ENCODE data around the gene MICAL1.
"Not testable (repeated sequence)": the region's sequence is repeated elsewhere in the genome, so short reads cannot be mapped to it uniquely, and the experiment has no call there.

The MICAL1 gene

DNA sequence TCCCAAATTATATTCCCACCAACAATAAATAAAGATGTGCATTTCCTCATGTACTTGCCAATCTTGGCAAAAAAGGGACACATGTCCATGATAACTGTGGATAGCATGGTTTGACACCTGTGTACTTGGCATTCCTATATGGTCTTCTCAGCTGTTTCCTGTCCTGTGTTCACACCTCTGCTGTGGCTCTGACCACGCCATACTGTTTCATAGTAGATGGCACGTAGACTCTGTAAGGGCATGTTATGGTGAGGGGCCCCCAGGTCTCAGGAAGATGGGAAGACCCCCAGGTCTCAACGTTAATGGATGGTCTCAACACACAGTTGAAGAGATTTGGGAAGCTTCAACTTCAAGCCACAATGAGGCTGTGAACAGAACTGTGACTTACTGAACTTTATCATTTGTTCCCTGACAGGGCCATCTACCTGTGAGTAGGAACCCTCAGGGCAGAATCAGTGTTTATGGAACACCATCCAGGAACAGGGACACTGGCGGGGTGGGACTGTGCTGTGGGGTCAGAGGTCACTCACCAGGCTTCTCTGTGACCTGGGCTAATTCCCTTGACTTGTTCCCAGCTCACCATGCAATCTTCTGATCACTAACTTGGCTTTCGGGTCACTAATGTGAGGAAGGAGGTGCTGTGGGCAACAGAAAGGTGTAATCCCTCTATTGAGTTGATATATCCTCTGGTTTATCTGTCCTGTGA, 15.7 kb upstream of the MICAL1 start:
- no peak for DNase-seq (ENCODE audit: low read depth)
- TF ChIP-seq, protein P1, sequence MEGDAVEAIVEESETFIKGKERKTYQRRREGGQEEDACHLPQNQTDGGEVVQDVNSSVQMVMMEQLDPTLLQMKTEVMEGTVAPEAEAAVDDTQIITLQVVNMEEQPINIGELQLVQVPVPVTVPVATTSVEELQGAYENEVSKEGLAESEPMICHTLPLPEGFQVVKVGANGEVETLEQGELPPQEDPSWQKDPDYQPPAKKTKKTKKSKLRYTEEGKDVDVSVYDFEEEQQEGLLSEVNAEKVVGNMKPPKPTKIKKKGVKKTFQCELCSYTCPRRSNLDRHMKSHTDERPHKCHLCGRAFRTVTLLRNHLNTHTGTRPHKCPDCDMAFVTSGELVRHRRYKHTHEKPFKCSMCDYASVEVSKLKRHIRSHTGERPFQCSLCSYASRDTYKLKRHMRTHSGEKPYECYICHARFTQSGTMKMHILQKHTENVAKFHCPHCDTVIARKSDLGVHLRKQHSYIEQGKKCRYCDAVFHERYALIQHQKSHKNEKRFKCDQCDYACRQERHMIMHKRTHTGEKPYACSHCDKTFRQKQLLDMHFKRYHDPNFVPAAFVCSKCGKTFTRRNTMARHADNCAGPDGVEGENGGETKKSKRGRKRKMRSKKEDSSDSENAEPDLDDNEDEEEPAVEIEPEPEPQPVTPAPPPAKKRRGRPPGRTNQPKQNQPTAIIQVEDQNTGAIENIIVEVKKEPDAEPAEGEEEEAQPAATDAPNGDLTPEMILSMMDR (IDR thresholded peaks at IDR 0.05; ENCODE audit: insufficient read depth, low read depth, low read length, missing control alignments), result no peak
- no peak overlapping the region for H3K4me3 ChIP-seq (ENCODE audit: low read depth, low read length)

DNA sequence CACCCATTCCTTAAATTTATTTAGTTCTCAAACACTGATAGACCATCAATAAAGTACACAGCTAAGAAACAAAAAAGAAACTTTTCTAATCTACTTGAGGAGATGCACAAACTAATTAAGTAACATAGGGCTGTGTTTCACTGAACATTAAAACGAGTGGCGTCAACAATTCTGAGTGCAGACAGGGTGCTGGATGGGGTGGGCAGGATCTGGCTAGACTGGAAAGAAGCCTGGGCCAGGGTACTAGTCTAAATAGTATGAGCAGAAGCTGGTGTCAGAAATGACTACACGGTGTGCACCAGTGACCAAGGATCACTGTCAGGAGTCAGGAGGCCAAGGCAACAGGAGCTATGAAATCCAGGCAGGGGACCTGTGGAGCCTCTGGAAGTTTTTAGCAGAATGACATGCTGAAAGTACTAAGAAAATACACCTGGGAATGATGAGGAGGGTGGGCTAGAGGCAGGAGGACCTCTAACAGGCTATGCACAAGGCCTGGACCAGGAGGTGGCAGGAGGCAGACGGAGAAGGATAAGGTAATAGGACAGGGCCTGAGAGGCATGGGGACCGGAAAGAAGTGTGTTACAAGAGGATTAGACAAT, 14.1 kb upstream of the MICAL1 start:
- H3K4me3 ChIP-seq (ENCODE audit: low read depth, low read length), result no peak overlapping the region
- TF ChIP-seq, protein P1 (IDR thresholded peaks at IDR 0.05; ENCODE audit: insufficient read depth, low read depth, low read length, missing control alignments), result no peak
- DNase-seq (ENCODE audit: low read depth), result no peak

DNA sequence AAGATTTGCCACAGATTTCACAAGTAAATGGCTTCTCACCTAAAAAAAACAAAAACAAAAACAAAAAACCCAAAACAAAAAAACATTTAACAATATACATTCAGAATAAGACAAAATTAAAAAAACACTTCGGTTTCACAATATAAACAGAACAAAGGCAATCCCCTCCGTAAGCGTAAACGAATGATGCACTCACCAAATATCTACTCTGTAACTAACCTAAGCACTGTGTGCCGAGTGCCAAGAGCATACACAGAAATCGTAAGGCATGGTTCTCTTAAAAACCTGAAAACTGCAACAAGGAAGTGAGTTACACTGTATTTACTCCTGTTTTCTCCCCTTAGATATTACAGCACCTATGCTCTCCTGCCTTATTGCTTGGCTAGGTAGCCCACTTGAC, 12.1 kb upstream of the MICAL1 start:
- TF ChIP-seq, protein P1 (IDR thresholded peaks at IDR 0.05; ENCODE audit: insufficient read depth, low read depth, low read length, missing control alignments), result no peak
- no peak for DNase-seq (ENCODE audit: low read depth)
- no peak overlapping the region for H3K4me3 ChIP-seq (ENCODE audit: low read depth, low read length)

DNA sequence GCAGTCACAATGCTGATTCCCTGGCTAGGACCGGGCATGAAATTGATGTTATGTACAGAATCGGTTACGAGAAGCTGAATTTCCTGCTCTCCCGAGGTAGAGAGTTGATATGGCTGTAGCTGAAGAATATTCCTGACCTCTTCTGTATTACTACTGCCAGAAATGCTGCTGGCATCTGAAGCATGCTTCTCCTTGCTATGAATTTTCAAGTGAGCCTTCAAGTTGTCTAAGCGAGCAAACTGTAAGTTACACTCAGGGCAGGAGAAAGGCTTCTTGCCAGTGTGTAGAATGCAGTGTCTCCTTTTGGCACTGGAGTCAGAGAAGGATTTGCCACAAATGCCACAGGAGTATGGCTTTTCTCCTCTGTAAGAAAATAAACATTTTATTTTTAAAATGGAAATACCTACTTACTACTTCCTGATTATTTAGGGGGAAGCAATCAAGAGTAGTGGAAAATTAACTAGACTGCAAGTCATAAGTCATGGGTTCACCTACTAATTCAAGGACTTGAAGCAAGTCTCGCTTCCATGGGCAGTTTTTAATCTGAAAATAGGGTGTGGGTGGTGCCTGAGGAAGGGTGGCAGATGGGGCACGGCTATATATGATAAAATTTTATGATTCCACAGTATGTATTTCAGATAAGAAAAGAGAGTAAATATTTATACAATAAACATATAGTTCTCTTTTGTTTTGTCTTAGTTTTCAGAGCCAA, 10.8 kb upstream of the MICAL1 start:
- DNase-seq (ENCODE audit: low read depth), result no peak
- H3K4me3 ChIP-seq (ENCODE audit: low read depth, low read length), result no peak overlapping the region
- TF ChIP-seq, protein P1 (IDR thresholded peaks at IDR 0.05; ENCODE audit: insufficient read depth, low read depth, low read length, missing control alignments), result no peak

DNA sequence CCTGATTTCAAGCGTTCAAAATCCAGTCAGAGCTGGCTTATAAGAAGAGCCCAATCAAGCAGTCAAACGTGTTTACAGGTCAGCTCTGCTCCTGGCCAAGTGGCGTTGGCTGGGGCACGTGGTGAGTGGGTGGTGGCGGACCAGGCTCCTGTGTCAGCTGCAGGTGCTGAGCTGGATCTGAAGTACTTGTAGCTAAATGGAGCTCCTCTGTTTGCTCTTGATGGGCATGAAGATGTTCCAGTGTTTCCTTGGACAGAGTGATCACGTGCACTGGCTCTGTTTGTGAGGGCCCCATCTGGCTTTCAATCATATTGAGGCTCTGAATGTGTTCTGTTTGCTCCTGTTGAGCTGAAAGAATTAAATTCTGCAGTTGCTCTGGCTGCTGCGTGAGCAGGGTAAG, 10.2 kb upstream of the MICAL1 start:
- TF ChIP-seq, protein P1 (IDR thresholded peaks at IDR 0.05; ENCODE audit: insufficient read depth, low read depth, low read length, missing control alignments), result no peak
- DNase-seq (ENCODE audit: low read depth), result no peak
- H3K4me3 ChIP-seq (ENCODE audit: low read depth, low read length), result no peak overlapping the region

DNA sequence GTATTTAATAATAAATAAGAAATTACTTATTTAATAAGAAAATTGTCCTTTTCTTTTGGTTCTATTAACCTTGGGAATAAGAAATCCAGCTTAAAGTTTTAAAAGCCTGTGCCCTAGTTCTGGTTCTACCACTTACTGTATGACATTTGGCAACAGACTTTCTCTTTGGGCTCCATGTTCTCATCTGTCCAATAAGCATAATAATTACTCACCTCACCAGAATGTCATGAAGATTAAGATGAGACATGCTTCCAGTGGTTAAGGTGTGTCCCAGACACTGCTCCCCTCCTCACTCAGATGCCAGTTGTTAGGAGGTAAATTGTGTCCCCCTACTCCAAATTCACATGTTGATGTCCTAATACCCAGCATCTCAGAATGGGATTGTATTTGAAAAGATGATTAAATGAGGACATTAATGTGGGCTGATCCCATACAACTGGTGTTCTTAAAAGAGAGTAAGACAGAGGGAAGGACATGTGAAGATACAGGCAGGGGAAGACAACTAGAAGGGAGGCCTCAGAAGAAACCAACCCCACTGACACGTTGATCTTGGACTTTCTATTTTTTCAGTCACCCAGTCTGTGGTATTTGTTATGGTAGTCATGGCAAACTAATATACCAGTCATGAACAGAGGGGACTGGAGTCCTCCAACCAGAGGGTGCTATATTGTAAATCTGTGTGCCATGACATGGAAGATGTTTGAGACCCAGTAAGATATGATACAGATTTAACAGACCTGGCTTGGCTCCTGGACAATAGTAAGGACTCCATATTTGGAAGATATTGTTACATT, 6.4 kb upstream of the MICAL1 start:
- TF ChIP-seq, protein P1 (IDR thresholded peaks at IDR 0.05; ENCODE audit: insufficient read depth, low read depth, low read length, missing control alignments), result no peak
- H3K4me3 ChIP-seq (ENCODE audit: low read depth, low read length), result no peak overlapping the region
- DNase-seq (ENCODE audit: low read depth), result no peak

DNA sequence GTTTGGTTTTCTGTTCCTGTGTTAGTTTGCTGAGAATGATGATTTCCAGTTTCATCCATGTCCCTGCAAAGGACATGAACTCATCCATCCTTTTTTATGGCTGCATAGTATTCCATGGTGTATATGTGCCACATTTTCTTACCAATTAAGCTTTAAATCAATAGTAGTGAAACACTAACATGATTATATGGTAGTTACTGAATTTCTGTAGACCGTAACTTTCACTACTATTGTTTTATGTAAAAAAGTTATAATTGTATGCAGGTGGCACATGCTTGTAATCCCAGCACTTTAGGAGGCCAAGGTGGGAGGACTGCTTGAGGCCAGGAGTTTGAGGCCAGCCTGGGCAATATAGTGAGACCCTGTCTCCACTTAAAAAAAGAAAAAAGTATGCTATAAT, 5.6 kb upstream of the MICAL1 start:
- not testable (repeated sequence) for DNase-seq (ENCODE audit: low read depth); H3K4me3 ChIP-seq (ENCODE audit: low read depth, low read length)

All from GM12865 (cell line).